HAP-1 (cell line): ENCODE results near the gene LAMA1.
"Not testable (repeated sequence)": the region's sequence is repeated elsewhere in the genome, so short reads cannot be mapped to it uniquely, and the experiment has no call there.

Experiments
- DNase-seq, 2 experiments: peaks; one replicate each; pipeline ENCODE4 v3.0.0-alpha.2; 2016 to 2020; ENCODE audit warnings: low spot score in 2 of 2
- H3K27me3 ChIP-seq: fragments of 250-450 bp; sonication (Bioruptor Pico); 2 replicates; pipeline ENCODE4 v1.5.1; 2020; ENCODE audit warnings: low read depth, mild to moderate bottlenecking, moderate library complexity
- H3K36me3 ChIP-seq: fragments of 250-450 bp; sonication (Bioruptor Pico); replicated peaks from 2 replicates; pipeline ENCODE4 v1.5.1; 2020; ENCODE audit warnings: mild to moderate bottlenecking
- H3K4me1 ChIP-seq: fragments of 250-450 bp; sonication (Bioruptor Pico); 2 replicates; pipeline ENCODE4 v1.5.1; 2020; ENCODE audit warnings: mild to moderate bottlenecking
- H3K4me3 ChIP-seq: fragments of 250-450 bp; sonication (Bioruptor Pico); 2 replicates; pipeline ENCODE4 v1.5.1; 2020; ENCODE audit warnings: mild to moderate bottlenecking, moderate library complexity
- H3K9me3 ChIP-seq: fragments of 250-450 bp; sonication (Bioruptor Pico); 2 replicates; pipeline ENCODE4 v1.5.1; 2020; ENCODE audit warnings: mild to moderate bottlenecking, moderate library complexity
- in situ Hi-C: fragments of 300-500 bp; cut with MboI; formaldehyde crosslinking; loops from 3 replicates; pipeline ENCODE4 v1.14.3; 2020; ENCODE audit warnings: low sequenced_read_pairs, inconsistent platforms, mixed read lengths

LAMA1 gene

GRCh38 chr18:6950641-6951040 is 167.0 kb downstream of the LAMA1 start:
- no peak for DNase-seq
- no peaks in the 10 kb centered on the region for H3K4me1 ChIP-seq
- H3K4me3 ChIP-seq: no peak overlapping the region
- in situ Hi-C loops: no loop called here
- no peaks in the 10 kb centered on the region for H3K36me3 ChIP-seq
- no peaks in the 10 kb centered on the region for H3K27me3 ChIP-seq
- H3K9me3 ChIP-seq: 0 out of 2 replicates have a peak, but pooled peaks cover 3% of the 10 kb centered on the region

GRCh38 chr18:6949800-6950586 is 167.6 kb downstream of the LAMA1 start:
- H3K4me3 ChIP-seq: no peak overlapping the region
- 0 out of 2 replicates have a peak, but pooled peaks cover 3% of the 10 kb centered on the region for H3K9me3 ChIP-seq
- no peak for DNase-seq
- no peaks in the 10 kb centered on the region for H3K36me3 ChIP-seq
- H3K27me3 ChIP-seq: no peaks in the 10 kb centered on the region
- no peaks in the 10 kb centered on the region for H3K4me1 ChIP-seq
- in situ Hi-C loops: no loop called here

GRCh38 chr18:6948281-6949055 is 169.1 kb downstream of the LAMA1 start:
- no peak for DNase-seq
- in situ Hi-C loops: no loop called here
- Histone ChIP-seq H3K27me3 (no peaks in the 10 kb centered on the region), H3K9me3 (0 out of 2 replicates have a peak, but pooled peaks cover 4% of the 10 kb centered on the region), H3K4me3 (no peak overlapping the region), H3K36me3 (no peaks in the 10 kb centered on the region), H3K4me1 (no peaks in the 10 kb centered on the region)

DNA sequence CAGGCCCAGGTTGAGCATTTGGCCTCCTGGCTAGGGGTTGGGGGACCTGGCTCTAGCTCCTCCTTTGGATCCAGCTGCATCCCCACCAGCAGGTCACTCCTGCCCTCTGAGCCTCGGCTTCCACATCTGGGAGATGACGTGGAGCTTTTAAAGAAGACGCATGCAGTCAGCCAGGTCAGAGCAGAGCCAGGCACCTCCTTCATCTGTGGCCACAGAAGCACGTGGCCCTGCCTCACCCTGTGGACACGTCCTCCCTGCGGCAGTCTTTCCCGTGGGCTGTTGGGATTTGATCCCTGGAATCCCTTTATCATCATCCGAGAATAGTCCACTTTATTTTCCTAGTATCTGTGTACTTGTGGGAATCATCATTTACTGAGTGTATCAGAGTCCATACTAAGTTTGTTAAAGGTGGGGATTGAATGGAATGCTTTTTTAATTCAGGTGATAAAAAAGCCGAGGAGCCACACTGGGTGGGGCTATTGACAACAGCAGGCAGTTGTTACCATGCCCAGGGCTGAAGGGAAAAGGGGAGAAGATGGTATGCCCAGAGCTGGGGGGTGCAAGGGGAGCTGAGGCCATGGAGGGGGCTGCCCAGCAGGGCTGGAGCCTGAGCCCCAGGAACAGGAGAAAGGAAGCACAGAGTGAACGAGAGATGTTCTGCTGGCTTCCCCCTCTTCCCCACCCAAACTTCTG is 170.1 kb downstream of the LAMA1 start:
- no peaks in the 10 kb centered on the region for H3K27me3 ChIP-seq
- no peak for DNase-seq
- H3K36me3 ChIP-seq: no peaks in the 10 kb centered on the region
- H3K4me3 ChIP-seq: no peak overlapping the region
- H3K9me3 ChIP-seq: 0 out of 2 replicates have a peak, but pooled peaks cover 3% of the 10 kb centered on the region
- in situ Hi-C loops: no loop called here
- H3K4me1 ChIP-seq: no peaks in the 10 kb centered on the region

- DNase-seq: no peak
- 0 out of 2 replicates have a peak, but pooled peaks cover 3% of the 10 kb centered on the region for H3K9me3 ChIP-seq
- no peaks in the 10 kb centered on the region for H3K36me3 ChIP-seq
- no peaks in the 10 kb centered on the region for H3K4me1 ChIP-seq
- H3K27me3 ChIP-seq: no peaks in the 10 kb centered on the region
- no peak overlapping the region for H3K4me3 ChIP-seq
- in situ Hi-C loops: no loop called here
Measured at GRCh38 chr18:6943143-6943542, 174.5 kb downstream of the LAMA1 start.

- H3K36me3 ChIP-seq: no peaks in the 10 kb centered on the region
- in situ Hi-C loops: no loop called here
Measured at GRCh38 chr18:6942742-6943141, 174.9 kb downstream of the LAMA1 start.

DNA sequence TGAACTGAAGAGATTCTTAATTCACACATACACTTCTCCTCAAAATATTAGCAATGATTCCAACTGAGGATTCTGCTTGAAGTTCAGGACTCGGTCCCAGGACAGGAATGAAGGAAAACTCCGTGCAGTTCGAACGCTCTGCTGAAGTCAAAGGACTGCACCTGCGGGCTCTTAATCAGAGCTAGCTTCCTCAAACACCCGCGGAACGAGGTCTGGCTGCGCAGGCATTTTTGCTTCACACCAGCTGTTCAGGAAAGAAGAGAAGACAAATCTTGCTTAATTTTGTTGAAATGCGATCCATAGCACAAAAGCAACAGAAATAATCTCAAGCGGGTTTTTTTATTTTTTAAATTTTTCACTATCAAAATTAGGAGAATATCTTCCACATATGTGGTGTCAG is 175.6 kb downstream of the LAMA1 start:
- H3K36me3 ChIP-seq: no peaks in the 10 kb centered on the region
- in situ Hi-C loops: no loop called here

More at GRCh38 chr18:6942742-6943141, 174.9 kb downstream of the LAMA1 start:
- H3K27me3 ChIP-seq: no peaks in the 10 kb centered on the region
- H3K4me1 ChIP-seq: no peaks in the 10 kb centered on the region
- H3K4me3 ChIP-seq: no peak overlapping the region
- H3K9me3 ChIP-seq: 0 out of 2 replicates have a peak, but pooled peaks cover 3% of the 10 kb centered on the region
- no peak for DNase-seq

GRCh38 chr18:6940451-6940850 is 177.1 kb downstream of the LAMA1 start:
- Histone ChIP-seq H3K9me3 (0 out of 2 replicates have a peak, but pooled peaks cover 3% of the 10 kb centered on the region), H3K36me3 (no peaks in the 10 kb centered on the region), H3K4me3 (no peak overlapping the region), H3K27me3 (no peaks in the 10 kb centered on the region), H3K4me1 (no peaks in the 10 kb centered on the region)
- no peak for DNase-seq
- in situ Hi-C loops: no loop called here

More for the DNA sequence above, 175.6 kb downstream of the LAMA1 start:
- Histone ChIP-seq H3K9me3 (0 out of 2 replicates have a peak, but pooled peaks cover 3% of the 10 kb centered on the region), H3K4me3 (no peak overlapping the region), H3K27me3 (no peaks in the 10 kb centered on the region), H3K4me1 (no peaks in the 10 kb centered on the region)
- DNase-seq: no peak

- H3K27me3 ChIP-seq: no peaks in the 10 kb centered on the region
Measured at GRCh38 chr18:6939972-6940371, 177.6 kb downstream of the LAMA1 start.

GRCh38 chr18:6938403-6938802 is 179.2 kb downstream of the LAMA1 start:
- in situ Hi-C loops, DNase-seq, H3K36me3 ChIP-seq, H3K4me3 ChIP-seq, H3K9me3 ChIP-seq, H3K4me1 ChIP-seq, H3K27me3 ChIP-seq: not testable (repeated sequence)

More at GRCh38 chr18:6939972-6940371, 177.6 kb downstream of the LAMA1 start:
- Histone ChIP-seq H3K4me3 (no peak overlapping the region), H3K36me3 (no peaks in the 10 kb centered on the region), H3K9me3 (0 out of 2 replicates have a peak, but pooled peaks cover 3% of the 10 kb centered on the region), H3K4me1 (no peaks in the 10 kb centered on the region)
- DNase-seq: no peak
- in situ Hi-C loops: no loop called here

- H3K4me1 ChIP-seq: no peaks in the 10 kb centered on the region
- in situ Hi-C loops: no loop called here
- H3K27me3 ChIP-seq: no peaks in the 10 kb centered on the region
- no peaks in the 10 kb centered on the region for H3K36me3 ChIP-seq
- H3K4me3 ChIP-seq: no peak overlapping the region
- no peaks in the 10 kb centered on the region for H3K9me3 ChIP-seq
- no peak for DNase-seq
Measured at GRCh38 chr18:6938003-6938402, 179.6 kb downstream of the LAMA1 start.

GRCh38 chr18:6934859-6935258 is 182.7 kb downstream of the LAMA1 start:
- in situ Hi-C loops: no loop called here
- Histone ChIP-seq H3K27me3 (no peaks in the 10 kb centered on the region), H3K4me3 (no peak overlapping the region), H3K9me3 (no peaks in the 10 kb centered on the region), H3K4me1 (no peaks in the 10 kb centered on the region), H3K36me3 (no peaks in the 10 kb centered on the region)
- DNase-seq: no peak

GRCh38 chr18:6929370-6930102 is 188.1 kb downstream of the LAMA1 start:
- Histone ChIP-seq H3K4me3 (no peak overlapping the region), H3K36me3 (no peaks in the 10 kb centered on the region), H3K27me3 (no peaks in the 10 kb centered on the region), H3K9me3 (no peaks in the 10 kb centered on the region), H3K4me1 (no peaks in the 10 kb centered on the region)
- in situ Hi-C loops: no loop called here
- DNase-seq: peak in 1 of 2 experiments; percentile 10
